ENCODE data around the gene ARID1B. TPM values are rescaled to one million over a fixed set of nuclear protein-coding genes. Genes with fewer than 3 reads are reported as not detected.

The ARID1B gene
- total RNA-seq, 1 donor from 2014 or later, result 18.5 TPM

- H3K4me3 ChIP-seq (ENCODE audit: low read depth, low read length), result no peak overlapping the region
- no peak for DNase-seq (ENCODE audit: low read depth)
- no peak for TF ChIP-seq CTCF (conservative IDR thresholded peaks at IDR 0.05; ENCODE audit: low read depth, low read length)
These were observed 277.4 kb downstream of the ARID1B start for GRCh38 chr6:157054531-157054979.

- no peak for TF ChIP-seq CTCF (conservative IDR thresholded peaks at IDR 0.05; ENCODE audit: low read depth, low read length)
- DNase-seq (ENCODE audit: low read depth), result no peak
- no peak overlapping the region for H3K4me3 ChIP-seq (ENCODE audit: low read depth, low read length)
These were observed 278.7 kb downstream of the ARID1B start for GRCh38 chr6:157055863-157056262.

- TF ChIP-seq CTCF (conservative IDR thresholded peaks at IDR 0.05; ENCODE audit: low read depth, low read length), result no peak
- no peak overlapping the region for H3K4me3 ChIP-seq (ENCODE audit: low read depth, low read length)
- DNase-seq (ENCODE audit: low read depth), result no peak
These were observed 279.1 kb downstream of the ARID1B start for GRCh38 chr6:157056275-157056674.

GRCh38 chr6:157058574-157058973 lies 281.4 kb downstream of the ARID1B start:
- DNase-seq (ENCODE audit: low read depth), result no peak
- TF ChIP-seq CTCF (conservative IDR thresholded peaks at IDR 0.05; ENCODE audit: low read depth, low read length), result no peak
- H3K4me3 ChIP-seq (ENCODE audit: low read depth, low read length), result no peak overlapping the region

- H3K4me3 ChIP-seq (ENCODE audit: low read depth, low read length), result no peak overlapping the region
- TF ChIP-seq CTCF (conservative IDR thresholded peaks at IDR 0.05; ENCODE audit: low read depth, low read length), result no peak
- DNase-seq (ENCODE audit: low read depth), result no peak
These were observed 282.6 kb downstream of the ARID1B start for GRCh38 chr6:157059781-157060180.

- H3K4me3 ChIP-seq (ENCODE audit: low read depth, low read length), result no peak overlapping the region
- no peak for TF ChIP-seq CTCF (conservative IDR thresholded peaks at IDR 0.05; ENCODE audit: low read depth, low read length)
- DNase-seq (ENCODE audit: low read depth), result no peak
These were observed 283.3 kb downstream of the ARID1B start for GRCh38 chr6:157060440-157060952.

Measured in epithelial cell of proximal tubule (primary cell).